RPMI7951 (cell line): Measurements from ENCODE around the gene PTPRN2. TPM values are rescaled to one million over a fixed set of nuclear protein-coding genes. Genes with fewer than 3 reads are reported as not detected.
"Not testable (repeated sequence)": the region's sequence is repeated elsewhere in the genome, so short reads cannot be mapped to it uniquely, and the experiment has no call there.

ENCODE experiments used
- DNase-seq: peaks from one replicate; pipeline ENCODE4 v3.0.0-alpha.2; 2012; ENCODE audit warnings: low read depth
- total RNA-seq: library from RNA; depleted of rRNA; stranded (reverse); fragments of >200 nt; shearing (Covaris generic); gene quantifications from 2 replicates; pipeline ENCODE4 v1.2.3, GENCODE V29; 2014

PTPRN2 gene
- total RNA-seq, 1 experiment from 2014 or later = 9.0 TPM

GRCh38 chr7:158278745-158279320 lies 308.8 kb downstream of the PTPRN2 start:
- no peak for DNase-seq

DNA sequence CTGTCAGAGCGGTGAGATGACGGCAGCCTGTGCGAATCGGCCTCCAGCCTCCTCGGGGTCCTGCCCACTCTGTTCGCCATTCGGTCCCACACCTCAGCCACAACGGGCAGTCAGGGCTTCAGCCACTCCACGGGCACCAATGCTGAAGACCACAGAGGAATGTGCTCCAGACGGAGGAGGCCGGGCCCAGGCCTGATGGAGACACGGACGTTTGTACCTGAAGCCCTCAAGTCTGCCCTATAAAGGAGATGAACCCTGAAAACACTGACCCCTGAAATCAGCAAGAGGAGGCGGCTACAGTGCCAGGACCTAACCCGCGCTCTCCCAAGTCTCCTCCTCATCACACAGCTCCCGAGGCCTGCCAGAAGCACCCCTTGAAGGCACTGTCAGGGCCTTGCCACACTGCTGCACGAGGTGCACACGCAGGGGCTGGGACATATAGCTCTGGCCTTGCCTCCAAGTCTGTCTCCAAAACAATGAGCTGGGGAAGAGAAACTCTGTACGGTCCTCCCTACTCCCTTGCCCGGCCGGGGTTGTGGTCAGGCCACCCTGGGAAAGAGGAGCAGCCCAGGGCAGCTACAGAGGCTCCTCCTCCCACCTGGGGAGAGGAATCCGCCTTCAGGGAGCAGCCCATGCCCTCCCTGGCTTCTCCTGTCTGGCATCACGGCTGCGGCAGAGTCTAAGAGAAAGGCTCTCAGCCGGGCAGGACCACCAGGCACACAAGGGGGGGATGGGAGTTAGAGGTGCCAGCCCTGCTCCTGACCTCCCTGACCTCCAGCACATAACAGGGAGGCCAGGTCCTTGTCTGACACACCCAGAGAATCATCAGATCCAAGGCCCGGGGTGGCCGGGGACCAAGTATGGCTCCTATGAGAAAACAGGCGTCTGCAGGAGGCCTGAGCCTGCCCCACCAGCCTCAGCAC lies 310.1 kb downstream of the PTPRN2 start:
- DNase-seq = no peak

- no peak for DNase-seq
These were observed 311.0 kb downstream of the PTPRN2 start for GRCh38 chr7:158276414-158277218.

GRCh38 chr7:158275711-158276413 lies 311.8 kb downstream of the PTPRN2 start:
- DNase-seq = no peak

DNA sequence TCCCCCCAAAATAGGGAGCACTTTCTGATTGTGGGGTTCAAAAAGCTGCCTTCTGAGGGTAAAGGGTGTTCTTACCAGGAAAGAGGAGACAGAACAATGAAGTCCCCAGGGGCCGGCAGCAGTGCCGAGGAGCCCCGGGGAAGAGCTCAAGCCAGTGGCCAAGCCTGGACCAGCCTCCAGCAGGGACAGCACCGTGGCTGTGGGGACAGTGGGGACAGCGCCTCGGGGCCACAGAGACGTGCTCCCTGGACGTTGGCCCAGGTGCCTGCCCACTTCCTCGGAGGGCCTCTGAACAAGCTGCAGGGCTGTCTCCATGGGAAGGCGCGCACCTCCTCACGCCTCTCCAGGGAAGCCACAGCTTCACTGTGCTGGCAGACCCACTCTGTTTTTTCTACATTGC lies 312.6 kb downstream of the PTPRN2 start:
- no peak for DNase-seq

- DNase-seq = no peak
These were observed 313.2 kb downstream of the PTPRN2 start for GRCh38 chr7:158274404-158274811.

DNA sequence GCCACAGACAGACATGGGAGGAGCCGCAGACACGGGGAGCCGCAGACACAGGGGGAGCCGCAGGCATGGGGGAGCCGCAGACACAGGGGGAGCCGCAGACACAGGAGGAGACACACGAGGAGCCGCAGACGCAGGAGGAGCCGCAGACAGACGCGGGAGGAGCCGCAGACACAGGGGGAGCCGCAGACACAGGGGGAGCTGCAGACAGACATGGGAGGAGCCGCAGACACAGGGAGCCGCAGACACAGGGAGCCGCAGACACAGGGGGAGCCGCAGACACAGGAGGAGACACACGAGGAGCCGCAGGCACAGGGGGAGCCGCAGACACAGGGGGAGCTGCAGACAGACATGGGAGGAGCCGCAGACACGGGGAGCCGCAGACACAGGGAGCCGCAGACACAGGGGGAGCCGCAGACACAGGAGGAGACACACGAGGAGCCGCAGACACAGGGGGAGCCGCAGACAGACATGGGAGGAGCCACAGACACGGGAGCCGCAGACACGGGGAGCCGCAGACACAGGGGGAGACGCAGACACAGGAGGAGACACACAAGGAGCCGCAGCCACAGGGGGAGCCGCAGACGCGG lies 313.8 kb downstream of the PTPRN2 start:
- DNase-seq = not testable (repeated sequence)

DNA sequence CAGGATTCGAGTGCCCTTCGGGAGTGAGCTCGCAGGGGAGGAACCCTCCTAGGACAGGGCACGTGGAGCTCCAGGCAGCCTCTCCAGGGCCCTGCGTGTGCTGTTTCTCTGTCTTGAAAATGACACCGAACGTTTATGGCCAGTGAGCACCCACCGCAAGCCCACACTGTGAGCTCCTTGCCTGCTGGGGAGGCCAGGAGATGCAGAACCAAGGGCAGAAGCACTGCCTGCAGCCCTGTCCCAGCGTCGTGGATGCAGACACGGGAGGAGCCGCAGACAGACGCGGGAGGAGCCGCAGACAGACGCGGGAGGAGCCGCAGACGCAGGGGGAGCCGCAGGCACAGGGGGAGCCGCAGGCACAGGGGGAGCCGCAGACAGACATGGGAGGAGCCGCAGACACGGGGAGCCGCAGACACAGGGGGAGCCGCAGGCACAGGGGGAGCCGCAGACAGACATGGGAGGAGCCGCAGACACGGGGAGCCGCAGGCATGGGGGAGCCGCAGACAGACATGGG lies 314.4 kb downstream of the PTPRN2 start:
- no peak for DNase-seq

DNA sequence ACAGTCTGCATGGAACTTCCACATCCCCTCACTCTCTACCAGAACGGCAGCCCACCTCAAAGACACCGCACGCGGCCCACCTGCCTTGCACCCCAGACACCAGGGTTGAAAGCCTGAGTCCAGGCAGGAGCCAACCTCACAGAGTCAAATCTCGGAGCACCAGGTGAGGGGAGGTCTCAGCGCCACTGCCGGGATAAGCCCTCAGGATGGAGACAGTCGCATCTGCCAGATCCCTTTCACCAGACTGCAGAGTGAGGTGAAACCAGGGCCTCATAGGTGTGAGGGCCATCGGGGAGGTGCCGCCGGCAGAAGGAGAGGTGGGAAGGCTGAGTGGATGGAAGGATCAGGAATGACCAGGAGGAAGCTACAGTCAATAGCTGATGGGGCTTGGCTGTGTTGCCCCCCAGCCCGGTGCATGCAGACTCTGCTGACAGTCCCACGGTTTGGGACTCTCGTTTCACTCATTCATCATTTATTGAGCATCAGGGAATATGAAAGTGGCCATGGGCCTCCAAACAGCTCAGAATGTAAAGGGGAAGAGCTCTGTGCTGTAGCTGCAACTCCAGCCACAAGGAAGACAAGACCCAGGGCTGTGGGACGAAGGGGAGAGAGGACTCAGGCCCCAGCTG lies 315.0 kb downstream of the PTPRN2 start:
- DNase-seq = no peak

GRCh38 chr7:158272091-158272490 lies 315.5 kb downstream of the PTPRN2 start:
- no peak for DNase-seq

DNA sequence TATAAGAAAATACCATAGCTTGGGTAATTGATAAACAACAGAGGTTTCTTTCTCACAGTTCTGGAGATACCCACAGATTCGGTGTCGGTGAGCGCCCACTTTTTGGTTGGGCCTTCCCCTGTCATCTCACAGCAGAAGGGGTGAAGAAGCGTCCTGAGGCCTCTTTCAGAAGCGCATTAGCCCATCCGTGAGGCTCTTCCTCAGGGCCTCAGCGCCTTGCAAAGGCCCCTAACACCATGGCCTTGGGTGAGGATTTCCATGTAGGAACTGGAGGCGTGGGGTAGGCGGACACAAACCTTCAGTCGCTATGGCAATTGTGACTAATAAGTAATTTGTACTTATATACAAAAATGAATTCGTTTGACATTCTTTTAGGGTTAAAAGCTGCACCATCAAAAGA lies 316.0 kb downstream of the PTPRN2 start:
- DNase-seq = no peak

DNA sequence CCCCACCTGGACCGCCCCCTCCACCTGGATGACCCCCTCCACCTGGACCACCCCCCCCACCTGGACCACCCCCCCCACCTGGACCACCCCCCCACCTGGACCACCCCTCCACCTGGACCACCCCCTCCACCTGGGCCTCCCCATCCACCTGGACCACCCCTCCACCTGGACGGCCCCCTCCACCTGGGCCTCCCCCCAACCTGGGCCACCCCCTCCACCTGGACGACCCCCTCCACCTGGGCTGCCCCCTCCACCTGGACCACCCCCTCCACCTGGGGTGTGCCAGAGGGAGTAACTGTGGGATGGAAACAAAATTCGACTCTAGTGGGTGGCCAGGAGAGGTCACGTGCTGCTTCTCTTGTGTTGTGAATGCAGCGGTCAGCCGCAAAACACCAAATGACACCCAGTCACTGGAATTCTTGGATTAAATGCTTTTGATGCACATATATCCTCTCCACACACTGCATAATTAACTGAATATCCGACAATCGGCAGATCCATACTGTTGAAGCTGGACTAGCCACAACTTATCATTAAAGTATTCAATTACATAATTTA lies 316.7 kb downstream of the PTPRN2 start:
- peak; percentile 29 for DNase-seq

DNA sequence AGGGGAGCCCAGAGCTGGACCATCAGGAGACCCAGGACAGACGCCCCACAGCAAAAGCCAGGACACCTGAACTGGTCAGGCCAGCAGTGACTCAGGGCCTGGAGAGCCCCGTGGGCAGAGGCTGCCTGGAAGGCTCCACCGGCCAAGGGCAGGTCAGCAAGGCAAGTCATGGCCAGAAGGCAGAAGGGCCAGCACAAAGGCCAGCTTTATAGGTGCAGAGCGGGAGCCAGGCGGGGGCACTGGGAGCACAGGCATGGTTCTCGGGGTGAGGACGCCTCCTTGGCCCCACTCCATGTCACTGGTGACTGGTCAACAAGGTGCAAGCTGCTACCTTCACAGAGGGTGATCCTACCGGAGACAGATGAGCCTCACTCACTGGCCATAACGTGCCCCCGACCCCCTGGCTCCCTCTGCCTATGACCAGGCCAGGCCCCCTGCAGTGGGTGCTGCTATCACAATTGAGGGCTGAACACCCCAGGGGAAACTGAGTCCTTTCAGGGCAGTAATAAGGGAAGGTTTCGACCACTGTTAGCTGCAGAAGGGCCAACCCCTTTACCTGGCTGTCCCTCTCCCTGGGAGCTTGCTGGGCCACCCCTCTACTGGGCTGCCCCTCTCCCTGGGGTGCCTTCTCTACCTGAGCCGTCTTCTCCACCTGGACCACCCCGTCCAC lies 317.4 kb downstream of the PTPRN2 start:
- peak; percentile 30 for DNase-seq

GRCh38 chr7:158268816-158269535 lies 318.6 kb downstream of the PTPRN2 start:
- DNase-seq = no peak

- no peak for DNase-seq
These were observed 319.7 kb downstream of the PTPRN2 start for GRCh38 chr7:158267742-158268435.

DNA sequence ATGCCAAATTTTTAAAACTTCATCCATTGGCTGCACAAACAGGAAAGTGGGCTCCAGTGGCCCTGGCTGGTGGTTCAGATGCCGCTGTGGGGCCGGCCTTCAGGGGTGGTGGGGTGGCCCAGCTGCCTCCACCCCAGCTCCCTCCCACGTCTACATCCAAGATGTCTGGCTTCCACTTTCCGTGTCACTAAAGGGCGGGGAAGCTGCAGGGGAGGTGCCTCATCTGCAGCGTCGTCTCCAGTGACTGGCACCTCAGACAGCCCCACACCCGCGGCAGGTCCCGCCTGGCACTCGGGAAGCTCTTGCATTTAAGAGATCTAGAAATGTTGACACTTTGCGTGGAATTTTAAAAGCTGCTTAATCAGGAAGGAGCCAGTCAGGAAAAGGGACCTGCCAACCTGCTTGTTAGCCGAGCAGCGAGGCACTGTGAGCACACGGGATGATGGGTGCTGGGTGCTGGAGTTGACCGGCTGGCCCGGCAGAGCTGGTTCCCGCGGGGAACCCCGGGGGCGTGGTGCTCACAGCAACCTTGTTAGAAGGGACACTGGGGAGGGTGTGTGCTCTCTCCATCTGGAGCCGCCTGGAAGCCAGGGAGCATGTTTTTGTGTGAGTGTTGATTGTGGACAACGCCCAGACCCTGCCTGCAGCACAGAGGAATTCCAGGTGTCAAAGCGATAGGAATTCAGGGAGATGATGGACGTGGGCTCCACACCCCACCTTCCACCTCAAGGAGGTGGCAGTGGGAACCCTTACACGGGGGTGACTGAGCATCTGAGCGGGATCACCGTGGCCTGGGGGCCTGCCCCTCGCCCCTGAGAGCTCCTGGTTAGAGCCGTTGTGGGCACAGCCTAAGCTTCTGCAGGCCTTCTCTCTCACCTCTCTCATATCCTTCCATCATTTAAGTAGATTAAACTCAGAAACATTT lies 320.5 kb downstream of the PTPRN2 start:
- no peak for DNase-seq

DNA sequence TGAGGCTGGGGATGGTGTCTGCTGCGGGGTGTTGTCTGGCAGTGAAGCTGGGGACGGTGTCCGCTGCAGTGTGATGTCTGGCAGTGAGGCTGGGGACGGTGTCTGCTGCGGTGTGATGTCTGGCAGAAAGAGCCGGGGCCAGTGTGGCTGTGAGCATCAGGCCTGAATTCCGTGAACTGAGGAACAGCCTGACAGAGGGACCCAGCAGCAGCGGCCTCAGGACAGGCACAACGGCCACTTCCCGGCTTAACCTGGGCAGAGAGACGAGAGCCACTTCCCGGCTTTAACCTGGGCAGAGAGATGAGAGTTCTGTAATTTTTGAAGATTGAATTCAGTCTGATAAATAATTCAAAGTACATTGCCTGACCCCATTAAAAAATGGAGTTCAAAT lies 321.2 kb downstream of the PTPRN2 start:
- DNase-seq = no peak

DNA sequence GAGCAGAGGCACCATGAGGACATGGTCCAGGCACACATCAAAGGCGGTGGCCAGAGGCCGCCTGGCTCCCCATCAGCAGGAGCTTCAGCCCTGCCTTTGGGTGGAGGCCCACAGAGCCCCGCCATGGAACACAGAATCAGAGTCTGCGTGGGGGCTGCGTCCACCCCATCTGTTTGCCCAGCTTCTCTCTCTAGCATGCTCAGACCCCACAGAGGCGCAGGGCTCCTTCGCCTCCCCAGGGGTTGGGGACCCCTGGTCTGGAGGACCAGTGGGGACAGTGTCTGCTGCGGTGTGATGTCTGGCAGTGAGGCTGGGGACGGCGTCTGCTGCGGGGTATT lies 321.9 kb downstream of the PTPRN2 start:
- DNase-seq = no peak
